Measurements from ENCODE around the gene PRKD2. TPM values are rescaled to one million over a fixed set of nuclear protein-coding genes. Genes with fewer than 3 reads are reported as not detected.
A peak's percentile ranks its signal among the peaks of the same experiment; 100 is the strongest.

PRKD2 gene
- total and polyA plus RNA-seq, 2 experiments from 2014 or later = 53.8 to 68.0 TPM

GRCh38 chr19:46630586-46631205 lies 86.2 kb downstream of the PRKD2 start:
- no peak for ATAC-seq
- Mint-ChIP-seq H3K4me1 (peaks cover 23% of the 10 kb centered on the region), H3K27ac (no peak overlapping the region), H3K27me3 (ENCODE audit: insufficient read depth, low read depth, poor library complexity) (peaks cover 39% of the 10 kb centered on the region), H3K36me3 (ENCODE audit: low read depth) (no peaks in the 10 kb centered on the region), H3K9me3 (no peaks in the 10 kb centered on the region), H3K4me3 (no peak overlapping the region; the same call in 2 of the 3 replicates)
- H3K4me1 ChIP-seq (ENCODE audit: insufficient read depth) = peaks cover 21% of the 10 kb centered on the region
- TF ChIP-seq CREB1 (CRISPR knock-in tag; IDR thresholded peaks at IDR 0.05; ENCODE audit: low read depth) (no peak), REST (IDR thresholded peaks at IDR 0.05; ENCODE audit: unreplicated experiment) (no peak), STAT1 (IDR thresholded peaks at IDR 0.05; ENCODE audit: unreplicated experiment) (no peak), EZH2 (IDR thresholded peaks at IDR 0.05; ENCODE audit: low read depth, unreplicated experiment) (no peak), JUNB (IDR thresholded peaks at IDR 0.05; ENCODE audit: unreplicated experiment) (no peak), CTCF (conservative IDR thresholded peaks at IDR 0.05; ENCODE audit: low read depth in 2 of 2) (no peak), EZH2phosphoT487 (IDR thresholded peaks at IDR 0.05; ENCODE audit: unreplicated experiment) (no peak), POLR2AphosphoS5 (IDR thresholded peaks at IDR 0.05; ENCODE audit: low read depth) (no peak), ZNF331 (CRISPR knock-in tag; IDR thresholded peaks at IDR 0.05; ENCODE audit: low read depth) (no peak), ETS1 (IDR thresholded peaks at IDR 0.05) (no peak), ZNF462 (CRISPR knock-in tag; IDR thresholded peaks at IDR 0.05) (no peak), NANOG (IDR thresholded peaks at IDR 0.05; ENCODE audit: borderline replicate concordance) (no peak), ZNF114 (CRISPR knock-in tag; IDR thresholded peaks at IDR 0.05) (no peak)
- no peaks in the 10 kb centered on the region; the same call in 1 of the 2 replicates for H4K20me1 ChIP-seq (replicated peaks; ENCODE audit: insufficient read depth)
- no peaks in the 10 kb centered on the region for H3K36me3 ChIP-seq (ENCODE audit: insufficient read depth)
- no peaks in the 10 kb centered on the region for H3K9me2 ChIP-seq (ENCODE audit: insufficient read depth)
- H3K79me2 ChIP-seq (replicated peaks; ENCODE audit: insufficient read depth) = no peaks in the 10 kb centered on the region
- no peak overlapping the region for H3K27ac ChIP-seq (ENCODE audit: low read depth)
- H3F3A ChIP-seq (replicated peaks; ENCODE audit: low read depth) = 0 out of 2 replicates have a peak, but pooled peaks cover 2% of the 10 kb centered on the region
- 0 out of 2 replicates have a peak overlapping the region, but pooled peaks have one; percentile 17 for H3K4me3 ChIP-seq
- H2AFZ ChIP-seq = peak overlapping the region; percentile 94
- H3K4me2 ChIP-seq = peak overlapping the region; percentile 51
- H3K27me3 ChIP-seq (ENCODE audit: insufficient read depth) = peaks cover 29% of the 10 kb centered on the region
- DNase-seq (ENCODE audit: low spot score) = no peak
